Endodermal cell (in vitro differentiated cells): ENCODE measurements around the gene CHCHD10. TPM values are rescaled to one million over a fixed set of nuclear protein-coding genes. Genes with fewer than 3 reads are reported as not detected.

Source experiments
- DNase-seq: peaks from one replicate; pipeline ENCODE4 v3.0.0-alpha.2; 2017
- H3K27ac ChIP-seq: 2 replicates; pipeline ENCODE4 v1.5.1; 2013; ENCODE audit warnings: mild to moderate bottlenecking, low read depth, low read length, moderate library complexity
- H3K27me3 ChIP-seq: 2 replicates; pipeline ENCODE4 v1.6.1; 2013; ENCODE audit warnings: mild to moderate bottlenecking, low read length, moderate library complexity; ENCODE audit not compliant: insufficient read depth, control insufficient read depth, poor library complexity, severe bottlenecking
- H3K36me3 ChIP-seq: 2 replicates; pipeline ENCODE4 v1.7.0; 2013; ENCODE audit warnings: mild to moderate bottlenecking, low read length, moderate library complexity; ENCODE audit not compliant: control insufficient read depth, insufficient read depth
- H3K4me1 ChIP-seq: one replicate; pipeline ENCODE4 v1.7.0; 2013; ENCODE audit warnings: low read length; ENCODE audit not compliant: control insufficient read depth, insufficient read depth
- H3K4me3 ChIP-seq: 2 replicates; pipeline ENCODE4 v1.5.1; 2013; ENCODE audit warnings: mild to moderate bottlenecking, low read length, moderate library complexity
- H3K9ac ChIP-seq: 2 replicates; pipeline ENCODE4 v1.6.1; 2013; ENCODE audit warnings: mild to moderate bottlenecking, low read length, moderate library complexity; ENCODE audit not compliant: poor library complexity, severe bottlenecking; ENCODE audit errors: extremely low read depth
- H3K9me3 ChIP-seq: 2 replicates; pipeline ENCODE4 v1.6.1; 2013; ENCODE audit warnings: mild to moderate bottlenecking, low read length, moderate library complexity; ENCODE audit not compliant: control insufficient read depth
- H3K27ac Mint-ChIP-seq: 2 replicates; pipeline ENCODE4 v1.8.0; 2020; ENCODE audit warnings: mixed read lengths
- H3K27me3 Mint-ChIP-seq: 2 replicates; pipeline ENCODE4 v1.8.0; 2021; ENCODE audit warnings: mild to moderate bottlenecking, mixed read lengths; ENCODE audit not compliant: insufficient read depth
- H3K36me3 Mint-ChIP-seq: 2 replicates; pipeline ENCODE4 v1.8.0; 2020; ENCODE audit warnings: low read depth, mixed read lengths
- H3K4me1 Mint-ChIP-seq: 2 replicates; pipeline ENCODE4 v1.8.0; 2020; ENCODE audit warnings: mixed read lengths
- H3K4me3 Mint-ChIP-seq: 2 replicates; pipeline ENCODE4 v1.8.0; 2020; ENCODE audit warnings: mild to moderate bottlenecking, moderate library complexity, mixed read lengths
- H3K9me3 Mint-ChIP-seq: 2 replicates; pipeline ENCODE4 v1.8.0; 2020; ENCODE audit warnings: mild to moderate bottlenecking, mixed read lengths
- WGBS, 2 experiments: methylation state at CpG; one replicate each; pipeline versions ENCODE4 v1.1.5 to v1.1.7; 2013; ENCODE audit warnings: missing lambda C conversion rate in 2 of 2, mixed read lengths in 1 of 2; ENCODE audit not compliant: insufficient coverage in 1 of 2, insufficient read length in 1 of 2; 5-methylcytosine and 5-hydroxymethylcytosine counted together
- total RNA-seq, 2 donors: library from RNA; stranded (reverse); fragmentation: NEBNext Ultra II Directional in 1 of 2; extraction: Animal tissue kit (Norgen Biotek cat#: 25700) in 1 of 2; gene quantifications; 2 replicates in 1 of 2; 3 replicates in 1 of 2; pipeline ENCODE4 v1.2.1, GENCODE V29; 2021
- TF ChIP-seq, protein P1 (sequence below): fragments of 200-600 bp; sonication (generic); conservative IDR thresholded peaks from 2 replicates; pipeline ENCODE4 v1.5.0; 2021; ENCODE audit warnings: antibody characterized with exemption, mild to moderate bottlenecking

The CHCHD10 gene
- total RNA-seq, 2 donors from 2014 or later, result 76.1 to 103 TPM

DNA sequence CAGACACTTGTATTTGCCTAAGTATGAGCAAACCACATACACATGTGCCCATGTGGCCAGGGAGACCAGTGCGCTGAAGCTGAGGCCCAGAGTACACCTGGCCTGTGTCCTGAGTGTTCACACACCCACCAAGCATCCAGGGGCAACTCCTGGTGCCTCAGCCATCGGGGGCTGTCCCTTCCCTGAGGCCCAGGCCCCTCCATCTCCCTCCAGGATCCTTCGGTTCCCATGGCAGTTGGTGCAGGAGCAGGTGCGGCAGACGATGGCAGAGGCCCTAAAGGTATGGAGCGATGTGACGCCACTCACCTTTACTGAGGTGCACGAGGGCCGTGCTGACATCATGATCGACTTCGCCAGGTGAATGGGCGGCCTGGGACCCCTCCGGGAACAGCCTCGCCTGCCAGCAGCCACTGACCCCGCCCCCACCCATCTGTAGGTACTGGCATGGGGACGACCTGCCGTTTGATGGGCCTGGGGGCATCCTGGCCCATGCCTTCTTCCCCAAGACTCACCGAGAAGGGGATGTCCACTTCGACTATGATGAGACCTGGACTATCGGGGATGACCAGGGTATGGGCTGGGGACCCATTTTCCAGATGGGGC is 12.5 kb upstream of the CHCHD10 start:
- H3K4me3 Mint-ChIP-seq, result no peak overlapping the region
- no peak overlapping the region for H3K27ac ChIP-seq
- no peaks in the 10 kb centered on the region for H3K9me3 Mint-ChIP-seq
- peaks cover 7% of the 10 kb centered on the region for H3K27me3 Mint-ChIP-seq
- H3K9me3 ChIP-seq, result no peaks in the 10 kb centered on the region
- no peak overlapping the region for H3K27ac Mint-ChIP-seq
- no peaks in the 10 kb centered on the region for H3K36me3 Mint-ChIP-seq
- H3K9ac ChIP-seq, result no peak overlapping the region
- DNase-seq, result no peak
- H3K36me3 ChIP-seq, result no peaks in the 10 kb centered on the region
- peaks cover 1% of the 10 kb centered on the region for H3K4me1 Mint-ChIP-seq
- 88 to 94% methylated on average over 19 to 20 of the region's 20 CpGs for WGBS, 2 experiments
- H3K4me3 ChIP-seq, result no peak overlapping the region
- TF ChIP-seq, protein P1, sequence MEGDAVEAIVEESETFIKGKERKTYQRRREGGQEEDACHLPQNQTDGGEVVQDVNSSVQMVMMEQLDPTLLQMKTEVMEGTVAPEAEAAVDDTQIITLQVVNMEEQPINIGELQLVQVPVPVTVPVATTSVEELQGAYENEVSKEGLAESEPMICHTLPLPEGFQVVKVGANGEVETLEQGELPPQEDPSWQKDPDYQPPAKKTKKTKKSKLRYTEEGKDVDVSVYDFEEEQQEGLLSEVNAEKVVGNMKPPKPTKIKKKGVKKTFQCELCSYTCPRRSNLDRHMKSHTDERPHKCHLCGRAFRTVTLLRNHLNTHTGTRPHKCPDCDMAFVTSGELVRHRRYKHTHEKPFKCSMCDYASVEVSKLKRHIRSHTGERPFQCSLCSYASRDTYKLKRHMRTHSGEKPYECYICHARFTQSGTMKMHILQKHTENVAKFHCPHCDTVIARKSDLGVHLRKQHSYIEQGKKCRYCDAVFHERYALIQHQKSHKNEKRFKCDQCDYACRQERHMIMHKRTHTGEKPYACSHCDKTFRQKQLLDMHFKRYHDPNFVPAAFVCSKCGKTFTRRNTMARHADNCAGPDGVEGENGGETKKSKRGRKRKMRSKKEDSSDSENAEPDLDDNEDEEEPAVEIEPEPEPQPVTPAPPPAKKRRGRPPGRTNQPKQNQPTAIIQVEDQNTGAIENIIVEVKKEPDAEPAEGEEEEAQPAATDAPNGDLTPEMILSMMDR, result no peak
- no peaks in the 10 kb centered on the region for H3K27me3 ChIP-seq
- H3K4me1 ChIP-seq, result no peaks in the 10 kb centered on the region

DNA sequence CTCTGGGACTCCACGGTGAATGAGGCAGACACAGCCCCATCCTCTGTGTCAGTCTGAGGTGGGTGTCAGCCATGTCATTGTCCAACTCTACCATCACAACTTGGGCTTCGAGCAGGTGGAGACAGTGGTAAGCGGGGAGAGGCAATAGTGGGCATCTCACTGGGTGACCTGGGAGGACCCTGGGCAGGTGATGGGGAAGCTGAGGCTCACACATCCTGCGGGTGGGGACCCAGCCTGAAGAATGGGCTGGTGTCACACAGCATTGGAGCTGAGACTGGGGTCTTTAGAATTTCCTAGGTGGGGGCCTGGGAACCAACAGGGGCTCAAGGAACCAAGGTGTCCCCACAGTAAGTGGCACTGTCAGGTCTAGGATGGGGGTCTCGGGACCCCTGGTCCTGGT is 12.0 kb upstream of the CHCHD10 start:
- no peaks in the 10 kb centered on the region for H3K27me3 ChIP-seq
- H3K4me1 Mint-ChIP-seq, result peaks cover 4% of the 10 kb centered on the region
- no peaks in the 10 kb centered on the region for H3K36me3 ChIP-seq
- H3K4me3 Mint-ChIP-seq, result no peak overlapping the region
- no peaks in the 10 kb centered on the region for H3K9me3 ChIP-seq
- DNase-seq, result no peak
- no peaks in the 10 kb centered on the region for H3K9me3 Mint-ChIP-seq
- no peaks in the 10 kb centered on the region for H3K36me3 Mint-ChIP-seq
- TF ChIP-seq, protein P1, result no peak
- no peak overlapping the region for H3K4me3 ChIP-seq
- peaks cover 12% of the 10 kb centered on the region for H3K27me3 Mint-ChIP-seq
- no peak overlapping the region for H3K27ac Mint-ChIP-seq
- H3K9ac ChIP-seq, result no peak overlapping the region
- WGBS, 2 experiments, result 90 to 100% methylated on average over 2 to 5 of the region's 5 CpGs
- no peak overlapping the region for H3K27ac ChIP-seq
- no peaks in the 10 kb centered on the region for H3K4me1 ChIP-seq

DNA sequence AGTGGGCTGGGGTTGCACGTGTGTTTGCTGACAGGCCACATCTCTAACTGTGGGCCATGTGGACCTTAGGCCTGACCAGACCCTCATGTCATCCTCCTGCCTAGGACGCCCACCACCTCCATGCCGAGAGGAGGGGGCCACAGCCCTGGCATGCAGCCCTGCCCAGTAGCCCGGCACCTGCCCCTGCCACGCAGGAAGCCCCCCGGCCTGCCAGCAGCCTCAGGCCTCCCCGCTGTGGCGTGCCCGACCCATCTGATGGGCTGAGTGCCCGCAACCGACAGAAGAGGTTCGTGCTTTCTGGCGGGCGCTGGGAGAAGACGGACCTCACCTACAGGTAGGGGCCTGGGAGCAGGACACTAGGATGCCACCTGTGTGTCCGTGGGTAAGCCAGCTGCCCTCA is 11.3 kb upstream of the CHCHD10 start:
- no peak overlapping the region for H3K4me3 ChIP-seq
- no peaks in the 10 kb centered on the region for H3K36me3 ChIP-seq
- no peak overlapping the region for H3K27ac ChIP-seq
- WGBS, 2 experiments, result 95% methylated on average over 12 to 16 of the region's 16 CpGs
- DNase-seq, result no peak
- peaks cover 10% of the 10 kb centered on the region for H3K4me1 Mint-ChIP-seq
- H3K27me3 Mint-ChIP-seq, result peaks cover 19% of the 10 kb centered on the region
- no peak overlapping the region for H3K4me3 Mint-ChIP-seq
- H3K27me3 ChIP-seq, result no peaks in the 10 kb centered on the region
- H3K36me3 Mint-ChIP-seq, result no peaks in the 10 kb centered on the region
- TF ChIP-seq, protein P1, result no peak
- H3K9me3 Mint-ChIP-seq, result no peaks in the 10 kb centered on the region
- no peaks in the 10 kb centered on the region for H3K9me3 ChIP-seq
- H3K4me1 ChIP-seq, result no peaks in the 10 kb centered on the region
- H3K27ac Mint-ChIP-seq, result no peak overlapping the region
- no peak overlapping the region for H3K9ac ChIP-seq
